GM18520 (cell line): ENCODE data around the gene RNF149.
"Not testable (repeated sequence)": the region's sequence is repeated elsewhere in the genome, so short reads cannot be mapped to it uniquely, and the experiment has no call there.

Experiments used
- ATAC-seq: cut with Tn5 transposase; IDR thresholded peaks from one replicate; pipeline ENCODE4 v1.9.1; 2021; ENCODE audit not compliant: unreplicated experiment

RNF149 gene

DNA sequence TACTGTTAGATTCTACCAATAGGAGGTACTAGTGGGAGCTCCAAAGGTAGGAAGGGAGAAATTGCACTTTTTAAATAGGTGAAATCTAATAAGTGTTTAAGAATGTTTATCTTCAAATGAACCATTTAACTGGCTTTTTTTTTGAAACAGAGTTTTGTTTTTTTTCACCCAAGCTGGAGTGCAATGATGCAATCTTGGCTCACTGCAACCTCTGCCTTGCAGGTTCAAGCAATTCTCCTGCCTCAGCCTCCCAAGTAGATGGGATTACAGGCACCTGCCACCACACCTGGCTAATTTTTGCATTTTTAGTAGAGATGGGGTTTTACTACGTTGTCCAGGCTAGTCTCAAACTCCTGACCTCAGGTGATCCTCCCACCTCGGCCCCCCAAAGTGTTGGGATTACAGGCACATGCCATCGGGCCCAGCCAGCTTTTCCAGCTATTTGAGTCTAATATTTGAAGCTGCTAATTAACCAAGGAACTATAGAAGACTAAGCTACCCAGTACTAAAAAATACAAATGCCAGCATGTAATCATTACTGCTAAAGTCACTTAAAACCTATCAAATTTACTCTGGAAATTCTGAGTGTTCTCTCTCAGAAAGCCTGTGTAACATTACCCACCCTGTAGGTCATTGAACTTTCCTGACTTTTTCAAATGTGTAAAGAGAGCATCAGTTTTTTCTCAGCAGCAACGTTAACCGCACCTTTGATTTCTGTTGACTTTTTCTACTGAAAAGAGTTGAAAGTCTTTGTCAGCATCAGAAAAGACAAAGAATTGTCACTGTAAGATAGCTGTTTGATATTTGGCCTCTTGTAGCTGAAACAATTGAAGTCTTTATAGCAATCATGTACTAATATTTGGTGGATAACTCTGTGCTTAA is 24.6 kb upstream of the RNF149 start:
- no peak for ATAC-seq

DNA sequence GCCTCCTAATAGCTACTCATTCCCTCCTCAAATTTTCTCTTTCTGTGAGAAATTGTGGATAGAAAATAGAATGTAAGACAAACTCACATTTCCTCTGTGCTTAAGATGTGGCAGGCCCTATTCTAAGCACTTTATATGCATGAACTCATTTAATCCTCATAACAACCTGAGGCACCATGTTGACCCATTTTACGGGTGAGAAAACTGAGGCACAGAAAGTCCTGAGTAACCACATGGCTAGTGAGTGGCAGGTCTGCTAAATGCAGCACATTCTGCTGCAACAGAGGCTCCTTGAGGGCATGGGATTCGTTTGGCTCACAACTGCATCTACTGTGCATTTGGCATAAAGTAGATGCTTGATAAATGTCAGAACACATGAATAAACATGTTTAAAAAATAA is 22.7 kb upstream of the RNF149 start:
- ATAC-seq, result no peak

DNA sequence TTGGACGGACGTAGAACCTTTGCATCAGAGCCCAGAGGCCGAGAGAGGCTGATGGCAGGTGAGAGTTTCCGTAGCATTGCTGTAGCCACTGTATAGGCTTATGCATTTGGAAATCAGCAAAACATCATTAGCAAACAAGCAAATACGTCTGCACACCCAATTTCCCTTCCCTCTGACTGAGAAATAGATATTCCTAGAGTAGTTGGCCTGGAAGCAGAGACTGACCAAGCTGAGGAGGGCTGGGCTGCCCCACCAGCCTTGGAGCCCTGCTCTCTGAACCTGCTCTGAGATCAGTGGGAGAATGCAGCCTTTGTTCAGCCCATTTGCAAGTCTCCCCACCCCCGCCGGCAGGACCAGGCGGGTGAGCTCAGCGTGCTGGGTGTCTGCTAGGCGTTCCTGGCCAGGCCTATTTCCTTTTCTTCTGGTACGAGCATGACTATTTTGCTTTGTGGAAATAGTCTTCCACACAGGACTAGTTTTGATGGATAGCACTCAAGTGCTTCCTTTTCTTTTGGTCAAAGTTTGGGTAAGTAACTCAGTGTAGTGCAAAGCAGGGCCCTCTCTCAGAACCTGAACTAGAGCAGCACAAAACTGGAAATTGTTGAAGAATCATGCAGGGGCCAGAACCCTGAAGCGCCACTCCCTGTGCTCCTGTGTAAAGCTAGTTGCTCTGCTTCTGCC is 21.9 kb upstream of the RNF149 start:
- no peak for ATAC-seq

DNA sequence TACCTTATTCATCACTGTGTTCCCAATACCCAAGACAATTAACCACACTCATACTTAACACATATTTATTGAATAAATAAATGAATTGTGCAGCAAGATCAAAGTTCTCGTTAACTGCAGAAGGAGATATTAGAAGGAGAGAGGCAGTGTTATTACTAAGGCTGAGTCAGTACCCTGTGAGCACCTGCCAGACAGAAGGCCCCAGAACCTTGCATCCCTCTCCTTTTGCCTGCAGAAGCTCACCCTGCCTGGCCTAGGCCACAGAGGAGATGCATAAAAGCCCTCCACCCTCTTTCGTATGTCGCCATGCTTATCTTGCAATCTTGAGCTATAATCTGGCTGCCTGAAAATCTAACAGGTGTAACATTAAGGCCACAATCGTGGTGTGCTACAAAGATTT is 20.5 kb upstream of the RNF149 start:
- ATAC-seq, result no peak

DNA sequence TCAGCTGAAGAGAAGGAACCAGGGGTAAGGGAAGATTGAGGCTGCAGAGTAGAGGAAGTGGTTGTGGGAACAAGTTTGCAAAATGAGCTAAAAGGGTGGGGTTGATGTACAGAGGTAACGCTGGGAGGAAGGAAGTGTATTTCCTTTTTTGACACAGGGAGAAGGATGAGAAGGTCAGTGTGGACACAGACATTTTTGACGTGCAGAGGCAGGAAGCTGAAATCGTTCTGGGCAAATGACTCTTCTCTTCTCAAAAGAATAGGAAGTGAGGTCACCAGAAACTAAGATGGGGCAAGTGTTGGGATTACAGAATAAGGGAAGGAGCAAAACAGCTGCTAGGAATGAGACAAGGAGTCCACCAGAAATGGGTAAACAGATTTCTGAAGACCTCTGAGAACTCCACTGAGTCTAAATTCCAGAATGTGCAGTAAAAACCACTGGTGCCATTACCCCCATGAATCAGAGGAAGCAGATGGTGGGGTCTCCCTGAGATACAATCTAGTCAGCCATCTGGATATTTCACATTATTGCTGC is 20.0 kb upstream of the RNF149 start:
- ATAC-seq, result no peak

DNA sequence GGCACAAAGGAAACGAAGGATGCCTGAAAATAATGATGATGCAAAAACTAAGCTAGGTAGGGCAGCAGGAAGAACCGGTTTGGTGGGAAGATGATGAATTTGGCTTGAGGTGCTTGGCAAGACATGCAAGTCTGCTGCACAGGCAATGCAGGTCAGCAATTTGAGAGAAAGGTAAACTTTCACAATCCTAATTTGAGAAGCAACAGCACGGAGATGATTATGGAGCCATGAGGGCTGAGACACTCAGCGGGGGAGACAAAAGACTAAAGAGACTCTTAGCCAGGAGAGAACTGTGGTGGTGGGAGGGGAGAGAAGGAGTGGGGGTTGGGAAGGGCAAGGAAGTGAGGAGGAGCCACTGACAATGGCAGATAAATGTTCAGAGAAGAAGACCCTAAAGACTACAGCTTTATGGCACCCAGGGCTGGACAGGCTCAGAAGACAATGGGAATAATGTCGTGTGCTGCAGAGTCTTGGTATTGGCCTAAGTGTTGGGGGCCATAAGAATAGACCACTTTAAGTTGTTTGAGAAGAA is 19.4 kb upstream of the RNF149 start:
- no peak for ATAC-seq

DNA sequence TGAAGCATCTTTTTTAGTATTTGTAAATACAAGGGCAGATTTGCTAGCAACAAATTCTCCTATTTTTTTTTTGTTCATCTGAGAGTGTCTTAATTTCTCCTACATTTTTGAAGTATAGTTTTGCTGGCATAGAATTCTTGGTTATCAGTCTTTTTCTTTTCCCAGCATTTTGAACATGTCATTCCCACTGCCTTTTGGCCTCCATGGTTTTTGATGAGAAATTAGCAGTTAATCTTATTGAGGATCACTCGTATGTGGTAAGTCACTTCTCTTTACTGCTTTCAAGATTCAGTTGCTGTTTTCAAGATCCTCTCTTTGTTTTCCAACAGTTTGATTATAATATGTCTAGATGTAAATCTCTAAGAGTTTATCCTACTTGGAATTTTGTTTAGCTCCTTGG is 16.9 kb upstream of the RNF149 start:
- no peak for ATAC-seq

DNA sequence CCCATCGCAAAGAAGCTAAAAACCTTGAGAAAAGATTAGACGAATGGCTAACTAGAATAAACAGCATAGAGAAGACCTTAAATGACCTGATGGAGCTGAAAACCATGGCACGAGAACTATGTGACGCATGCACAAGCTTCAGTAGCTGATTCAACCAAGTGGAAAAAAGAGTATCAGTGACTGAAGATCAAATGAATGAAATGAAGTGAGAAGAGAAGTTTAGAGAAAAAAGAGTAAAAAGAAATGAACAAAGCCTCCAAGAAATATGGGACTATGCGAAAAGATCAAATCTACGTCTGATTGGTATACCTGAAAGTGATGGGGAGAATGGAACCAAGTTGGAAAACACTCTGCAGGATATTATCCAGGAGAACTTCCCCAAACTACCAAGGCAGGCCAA is 8.1 kb upstream of the RNF149 start:
- ATAC-seq, result not testable (repeated sequence)

DNA sequence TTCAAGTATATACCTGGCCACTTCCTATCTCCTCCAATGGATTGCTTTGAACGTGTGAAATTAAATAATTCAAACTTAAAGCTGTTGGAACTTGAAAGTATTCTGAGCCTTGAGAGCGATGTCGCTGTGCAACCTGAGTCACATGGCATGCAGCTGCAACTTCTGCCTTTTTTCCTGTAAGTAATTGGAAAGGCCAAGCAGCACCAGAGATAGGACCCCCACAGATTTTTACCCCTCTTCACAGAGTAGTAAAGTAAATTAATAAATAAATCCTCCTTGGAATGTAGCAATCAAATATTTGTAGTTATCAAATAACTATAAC is 3.2 kb upstream of the RNF149 start:
- ATAC-seq, result no peak

DNA sequence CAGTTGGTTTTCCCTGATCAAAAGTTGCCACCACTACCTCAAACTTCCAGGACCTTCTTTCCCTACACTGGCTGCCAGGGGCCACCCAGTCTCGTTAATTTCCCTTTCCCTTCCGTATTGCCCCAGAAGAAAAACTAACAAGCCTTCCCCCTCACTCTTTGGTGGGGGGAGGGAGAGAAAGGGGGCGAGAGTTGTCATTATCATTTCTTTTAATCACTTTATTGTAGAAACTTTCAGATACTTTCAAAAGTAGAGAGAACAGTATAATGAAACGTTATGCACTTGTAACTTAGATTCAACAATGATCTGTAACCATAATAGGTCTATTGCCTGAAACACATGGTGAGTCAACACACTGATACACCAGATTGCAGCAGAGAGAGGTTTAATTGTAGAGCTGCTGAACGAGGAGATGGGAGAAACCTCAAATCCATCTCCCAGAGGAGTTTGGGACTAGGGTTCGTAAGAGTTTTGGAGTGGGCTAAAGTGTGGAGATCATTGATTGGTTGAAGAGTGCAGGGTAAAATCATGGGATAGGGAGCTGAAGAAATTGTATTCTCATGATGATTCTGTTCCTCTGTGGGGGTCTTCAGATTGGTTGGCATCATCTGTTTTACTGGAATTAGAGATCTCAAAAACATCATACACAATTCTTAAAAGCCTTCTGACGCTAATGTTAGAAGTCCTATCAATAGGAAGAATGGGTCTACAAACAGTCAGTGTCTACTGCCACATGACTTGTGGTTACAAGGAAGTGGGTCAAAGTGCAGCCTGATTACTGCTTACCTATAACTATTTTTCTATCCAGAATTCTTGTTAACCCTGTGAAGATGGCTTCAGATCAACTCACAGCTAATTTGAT is 2.6 kb upstream of the RNF149 start:
- no peak for ATAC-seq

DNA sequence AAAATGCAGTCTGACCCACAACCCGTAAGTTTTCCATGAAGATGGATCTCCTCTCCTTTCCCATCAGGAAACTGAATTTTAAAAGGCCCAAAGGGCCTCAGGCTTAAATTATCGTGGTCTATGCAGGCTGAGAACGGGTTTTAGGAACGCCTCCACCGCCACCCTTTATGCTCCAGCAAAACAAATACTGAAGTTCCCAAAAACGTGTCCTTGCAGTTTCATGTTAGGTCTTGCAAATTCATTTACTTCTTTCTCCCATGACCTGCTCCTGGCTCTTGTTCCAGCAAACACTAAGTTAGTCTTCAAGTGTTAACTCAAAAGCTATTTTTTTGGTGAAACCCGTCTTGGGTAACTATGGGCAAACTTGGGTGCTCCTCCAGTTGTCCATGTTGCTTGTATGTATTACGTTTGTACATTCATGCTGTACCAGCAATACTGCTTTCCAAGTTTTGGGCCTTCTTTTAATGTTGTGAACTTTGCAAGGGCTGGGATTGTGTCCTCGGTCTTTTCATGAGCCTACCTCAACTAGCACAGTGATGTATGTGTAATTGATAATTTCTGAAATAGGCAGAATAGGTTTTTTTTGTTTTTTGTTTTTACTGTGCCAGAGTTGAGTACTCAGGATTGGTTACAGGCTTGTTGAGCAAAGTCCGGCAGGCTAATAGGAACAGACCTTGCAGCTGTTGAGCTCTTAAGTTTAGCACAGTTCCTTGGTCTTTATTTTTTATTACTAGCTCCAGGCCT is 1.8 kb upstream of the RNF149 start:
- no peak for ATAC-seq

DNA sequence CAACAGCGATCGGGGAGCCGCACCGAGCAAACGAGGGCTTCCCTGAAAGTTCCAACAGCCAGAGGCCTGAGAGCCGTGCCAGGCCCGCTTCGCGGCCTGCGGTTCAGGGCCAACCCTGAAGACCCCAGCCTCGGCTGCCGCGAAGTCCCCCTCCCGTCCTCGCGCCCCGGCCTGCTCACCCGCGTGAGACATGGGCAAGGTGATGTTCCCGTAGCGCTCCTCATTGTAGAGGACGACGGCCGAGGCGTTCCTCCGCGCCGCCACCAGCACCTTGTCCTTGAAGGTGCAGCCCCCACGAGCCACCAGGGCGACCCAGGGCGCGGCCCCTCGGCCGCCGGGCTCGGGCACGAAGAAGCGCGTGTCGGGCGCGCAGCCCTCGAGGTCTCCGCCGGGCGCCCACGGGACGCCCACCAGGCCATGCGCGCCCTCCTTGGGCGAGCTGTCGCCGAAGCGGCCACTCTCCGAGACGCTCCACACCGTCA is 510 bp downstream of the RNF149 start:
- ATAC-seq, result peak; percentile 4

DNA sequence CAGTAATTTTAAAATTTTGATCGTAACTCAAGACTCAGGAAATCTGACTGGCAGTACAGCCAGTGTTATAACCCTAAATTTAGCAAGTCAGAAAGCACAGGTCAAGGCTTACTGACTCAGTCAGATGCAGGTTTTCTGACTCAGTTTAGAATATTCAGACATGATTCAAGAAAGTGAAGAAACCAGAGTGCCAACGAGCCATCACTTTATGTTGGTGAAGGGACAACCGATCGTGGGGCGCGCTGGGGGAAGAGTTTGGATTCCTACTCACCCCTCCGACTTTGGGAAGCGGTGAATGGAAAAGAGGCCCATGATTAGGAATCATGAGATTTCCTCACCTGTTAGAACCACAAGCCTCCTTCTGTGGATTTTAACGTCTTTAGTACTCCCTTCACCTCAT is 998 bp downstream of the RNF149 start:
- ATAC-seq, result no peak

DNA sequence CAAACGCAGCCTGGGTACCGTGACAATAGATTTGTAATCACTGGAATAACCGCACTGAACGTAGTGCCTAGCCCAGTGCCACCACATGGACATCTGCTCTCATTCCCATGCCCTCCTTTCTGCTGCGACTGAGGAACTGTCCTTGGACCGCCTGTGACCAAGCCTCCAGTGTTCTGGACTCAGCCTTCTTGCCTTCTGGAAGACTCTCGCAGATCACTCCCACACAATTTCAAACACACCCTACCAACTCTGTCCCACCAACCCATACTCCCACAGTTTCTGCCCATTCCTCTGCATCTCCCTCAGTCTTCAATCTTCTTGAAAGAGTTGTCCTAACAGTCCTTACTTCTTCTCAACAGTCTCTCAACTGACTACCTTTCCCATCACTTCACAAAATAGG is 2.1 kb downstream of the RNF149 start:
- ATAC-seq, result no peak

DNA sequence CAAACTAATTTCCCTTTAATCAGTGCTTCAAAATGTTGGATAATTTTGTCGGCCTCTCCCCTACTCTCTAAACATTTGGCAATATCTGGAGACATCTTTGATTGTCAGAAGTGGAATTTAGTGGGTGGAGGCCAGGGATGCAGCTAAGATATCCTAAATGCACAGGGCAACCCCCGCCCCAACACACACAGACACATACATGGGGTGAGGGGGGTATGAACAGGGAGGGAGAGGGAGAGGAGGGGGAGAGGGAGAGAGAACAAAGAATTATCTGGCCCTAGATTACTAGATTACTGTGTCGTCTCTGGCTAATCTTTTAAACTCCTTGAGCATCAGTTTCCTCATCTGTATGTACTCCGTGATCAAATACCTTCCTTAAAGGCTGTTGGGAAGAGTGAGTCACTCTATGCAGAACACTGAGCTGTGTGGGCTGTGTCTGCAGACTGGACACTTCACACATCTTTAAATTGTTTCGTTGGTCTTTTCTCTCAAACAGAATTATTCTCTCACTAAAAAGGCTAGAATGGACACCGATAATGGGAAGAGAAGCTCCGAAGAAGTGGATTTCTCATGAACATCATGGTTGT is 2.9 kb downstream of the RNF149 start:
- no peak for ATAC-seq

DNA sequence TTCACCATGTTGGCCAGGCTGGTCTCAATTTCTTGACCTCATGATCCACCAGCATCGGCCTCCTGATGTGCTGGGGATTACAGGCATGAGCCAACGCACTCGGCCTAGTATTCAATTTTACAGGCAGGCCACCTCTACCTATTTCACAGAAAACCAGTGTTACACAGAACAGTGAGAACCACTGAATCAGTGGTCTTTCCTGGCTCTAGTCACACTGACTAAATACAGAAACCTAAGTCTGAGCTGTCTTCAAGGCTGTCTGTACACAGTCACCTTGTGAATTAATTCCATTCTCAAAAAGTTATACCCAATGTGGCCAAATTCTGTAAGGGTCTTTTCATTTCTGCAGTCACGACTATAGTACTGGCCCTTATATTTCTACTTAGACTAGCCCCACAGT is 3.5 kb downstream of the RNF149 start:
- no peak for ATAC-seq

DNA sequence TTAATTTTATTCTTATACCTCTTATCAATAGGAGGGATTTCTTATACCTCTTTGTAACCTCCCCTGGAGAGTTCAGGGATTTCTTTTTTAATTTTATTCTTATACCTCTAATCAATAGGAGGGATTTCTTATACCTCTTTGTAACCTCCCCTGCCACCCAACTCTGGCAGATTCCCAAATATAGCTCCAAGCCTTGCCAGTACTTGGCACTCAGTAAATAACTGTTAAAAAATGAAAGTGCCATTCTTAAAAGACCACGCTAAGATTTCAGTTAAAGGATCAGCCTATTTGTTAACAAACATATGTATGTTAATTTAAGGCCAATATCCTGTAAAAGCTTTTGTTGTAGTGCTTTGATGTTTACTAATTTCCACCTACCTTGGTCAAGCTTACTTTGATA is 4.8 kb downstream of the RNF149 start:
- ATAC-seq, result no peak

DNA sequence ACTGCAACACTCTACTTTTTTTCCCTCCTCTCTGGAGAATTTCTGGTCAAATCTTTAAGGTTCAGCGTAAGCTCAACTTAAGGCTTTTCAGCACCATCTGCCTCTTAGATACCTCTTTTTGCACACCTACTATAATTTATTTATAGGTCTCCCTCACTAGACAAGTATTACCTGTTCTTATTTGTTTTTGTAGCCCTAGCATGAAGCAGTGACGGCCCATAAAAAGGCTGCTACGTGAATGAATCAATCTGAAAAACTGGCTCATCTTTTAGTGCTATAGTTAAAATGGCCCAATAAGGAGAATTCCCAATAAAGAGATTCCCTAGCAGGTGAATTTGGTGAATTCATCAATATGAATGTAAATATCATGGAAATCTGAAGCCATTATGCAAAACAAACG is 6.5 kb downstream of the RNF149 start:
- no peak for ATAC-seq

DNA sequence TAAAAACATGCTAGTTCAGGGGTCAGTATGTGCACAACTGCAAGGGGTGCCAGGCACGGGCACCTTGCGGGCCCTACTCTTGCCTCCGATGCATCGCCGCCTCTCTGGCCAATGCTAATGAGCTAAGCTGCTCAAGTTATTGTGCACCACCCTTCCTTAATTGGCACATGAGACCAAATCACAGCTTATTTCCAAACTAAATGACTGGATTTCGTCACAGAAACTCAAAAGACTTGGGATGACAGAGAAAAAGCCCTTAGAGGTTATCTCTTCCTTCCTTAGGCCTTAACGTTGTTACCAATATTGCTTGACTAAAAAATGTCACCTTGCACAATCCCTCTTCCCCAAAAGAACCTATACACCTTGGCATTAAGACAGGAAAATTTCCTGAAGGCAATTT is 7.7 kb downstream of the RNF149 start:
- no peak for ATAC-seq

DNA sequence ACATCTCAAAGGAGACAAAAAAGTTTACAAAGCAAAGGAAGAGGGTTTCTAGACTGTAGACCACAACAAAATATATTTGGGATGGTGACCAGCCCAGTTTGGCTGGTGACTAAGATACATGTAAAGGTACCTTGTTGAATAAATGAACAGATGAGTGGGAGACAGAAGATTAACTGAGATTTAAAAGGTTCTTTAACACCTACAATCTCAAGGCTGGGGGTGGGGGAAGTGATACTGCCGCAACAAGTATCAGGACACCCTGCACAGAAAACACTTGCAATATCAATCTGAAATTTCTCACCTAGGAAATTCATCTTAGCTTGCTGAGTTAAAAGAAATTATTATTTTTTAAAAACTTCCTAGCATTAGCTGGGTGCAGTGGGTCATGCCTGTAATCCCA is 8.3 kb downstream of the RNF149 start:
- no peak for ATAC-seq
